HG03060 (cell line): ENCODE data around the gene ELK1.
"Not testable (repeated sequence)": the region's sequence is repeated elsewhere in the genome, so short reads cannot be mapped to it uniquely, and the experiment has no call there.

Experiments used
- ATAC-seq: cut with Tn5 transposase; IDR thresholded peaks from one replicate; pipeline ENCODE4 v1.9.1; 2021; ENCODE audit warnings: low read depth, moderate number of reproducible peaks; ENCODE audit not compliant: unreplicated experiment

The ELK1 gene

DNA sequence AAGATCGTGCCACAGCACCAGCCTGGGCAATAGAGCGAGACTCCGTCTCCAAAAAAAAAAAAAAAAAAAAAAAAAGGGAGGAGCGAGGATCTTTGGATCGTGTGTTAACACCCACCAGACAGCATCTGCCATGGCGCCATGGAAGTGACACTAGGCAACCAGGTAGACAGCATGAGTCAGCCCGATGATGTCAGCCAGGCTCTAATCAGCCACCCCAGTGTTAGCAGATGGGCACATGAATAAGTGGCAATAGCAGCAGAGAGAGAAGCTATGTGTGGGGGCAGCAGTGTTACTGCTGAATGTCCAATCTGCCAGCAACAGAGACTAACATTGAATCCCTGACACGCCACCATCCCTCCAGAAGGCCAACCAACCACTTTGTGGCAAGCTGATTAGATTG lies 37.3 kb downstream of the ELK1 start:
- ATAC-seq: no peak

GRCh38 chrX:47612418-47612817 lies 37.9 kb downstream of the ELK1 start:
- no peak for ATAC-seq

GRCh38 chrX:47611926-47612325 lies 38.4 kb downstream of the ELK1 start:
- no peak for ATAC-seq

DNA sequence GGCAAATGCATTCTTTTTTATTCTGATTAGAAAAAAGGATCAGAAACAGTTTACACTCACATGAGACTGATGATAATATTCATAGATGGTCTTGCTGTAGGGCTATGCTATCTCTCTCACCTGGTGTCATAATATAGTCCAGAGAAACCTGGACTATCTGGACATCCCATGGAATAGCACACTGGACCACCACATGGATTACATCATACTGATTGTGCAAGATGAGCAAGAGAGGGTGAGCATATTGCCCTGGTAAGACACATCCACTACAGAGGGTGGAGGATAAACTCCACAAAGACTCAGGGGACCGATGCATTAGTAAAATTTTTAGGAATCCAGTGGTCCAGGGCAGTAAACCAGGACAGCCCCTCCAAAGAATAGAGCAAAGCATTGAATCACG lies 38.9 kb downstream of the ELK1 start:
- ATAC-seq: no peak

GRCh38 chrX:47610511-47610910 lies 39.9 kb downstream of the ELK1 start:
- no peak for ATAC-seq

DNA sequence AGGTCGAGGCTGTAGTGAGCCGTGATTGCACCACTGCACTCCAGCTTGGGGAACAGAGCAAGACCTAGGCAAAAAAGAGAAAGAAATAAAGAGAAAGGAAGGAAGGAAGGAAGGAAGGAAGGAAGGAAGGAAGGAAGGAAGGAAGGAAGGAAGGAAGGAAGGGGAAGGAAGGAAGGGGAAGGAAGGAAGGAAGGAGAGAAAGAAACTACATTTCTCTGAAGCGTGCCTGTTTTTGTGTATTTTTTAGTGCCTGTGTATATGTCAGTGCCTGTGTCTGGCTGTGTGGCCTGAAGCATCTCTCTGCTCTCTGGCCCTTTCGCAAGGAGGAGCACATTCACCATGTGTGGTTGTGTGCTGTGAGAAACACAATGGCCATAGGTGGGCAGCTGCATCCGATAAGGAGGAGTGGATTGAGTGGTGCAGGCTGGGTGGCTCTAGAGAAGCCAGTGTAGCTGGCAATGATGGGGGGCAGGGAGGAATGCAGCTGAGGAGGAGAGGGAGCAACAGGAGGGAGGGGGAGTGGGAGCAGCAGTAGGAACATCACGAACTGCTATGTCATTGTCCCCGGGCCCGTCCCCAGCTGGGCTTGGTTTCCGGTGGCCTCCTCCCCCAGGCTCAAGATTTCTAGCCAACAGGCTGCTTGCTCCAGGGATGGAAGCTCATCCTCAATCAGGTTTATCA lies 42.1 kb downstream of the ELK1 start:
- ATAC-seq: no peak

DNA sequence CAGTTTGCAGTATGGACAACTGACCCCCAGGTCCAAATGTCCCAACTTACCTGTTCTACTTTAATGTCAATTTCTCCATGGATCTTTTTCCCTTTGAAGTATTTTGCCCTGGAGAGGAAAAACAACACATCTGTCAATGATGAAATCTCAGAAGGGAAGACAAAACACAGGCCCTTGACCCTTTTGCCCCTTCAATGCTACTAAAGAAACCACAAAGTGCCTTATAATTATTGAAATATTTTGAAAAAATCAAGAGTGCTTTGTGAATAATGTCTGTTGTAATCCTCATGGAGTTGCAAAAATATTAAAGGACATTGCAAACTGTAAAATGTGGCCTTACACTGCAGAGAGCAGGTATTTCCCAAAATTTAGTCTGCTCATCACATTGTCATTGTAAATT lies 43.3 kb downstream of the ELK1 start:
- no peak for ATAC-seq

GRCh38 chrX:47605024-47605423 lies 45.3 kb downstream of the ELK1 start:
- ATAC-seq: no peak

DNA sequence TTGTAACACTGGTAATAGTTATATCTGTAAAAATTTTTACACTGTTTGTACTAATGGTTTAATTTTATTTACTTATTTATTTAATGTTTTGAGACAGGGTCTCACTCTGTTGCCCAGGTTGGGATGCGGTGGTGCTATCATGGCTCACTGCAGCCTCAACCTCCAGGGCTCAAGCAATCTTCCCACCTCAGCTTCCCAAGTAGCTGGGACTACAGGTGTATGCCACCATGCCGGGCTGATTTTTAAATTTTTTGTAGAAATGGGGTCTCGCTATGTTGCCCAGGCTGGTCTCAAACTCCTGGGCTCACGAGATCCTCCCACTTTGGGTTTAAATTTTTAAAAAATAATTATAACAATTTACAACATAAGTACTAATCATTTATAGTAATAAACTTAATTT lies 47.2 kb downstream of the ELK1 start:
- ATAC-seq: not testable (repeated sequence)

DNA sequence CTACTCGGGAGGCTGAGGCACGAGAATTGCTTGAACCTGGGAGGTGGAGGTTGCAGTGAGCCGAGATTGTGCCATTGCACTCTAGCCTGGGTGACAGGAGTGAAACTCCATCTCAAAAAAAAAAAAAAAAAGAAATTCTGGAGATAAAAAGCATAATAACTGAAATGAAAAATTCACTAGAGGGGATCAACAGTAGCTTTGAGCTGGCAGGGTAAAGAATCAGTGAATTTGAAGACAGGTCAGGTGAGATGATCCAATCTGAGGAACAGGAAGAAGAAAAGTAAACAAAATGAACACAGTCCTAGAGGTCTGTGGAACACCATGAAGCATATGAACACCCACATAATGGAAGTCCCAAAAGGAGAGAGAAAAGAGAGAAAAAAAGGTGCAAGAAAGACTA lies 53.1 kb downstream of the ELK1 start:
- ATAC-seq: no peak

GRCh38 chrX:47596256-47596655 lies 54.1 kb downstream of the ELK1 start:
- no peak for ATAC-seq

DNA sequence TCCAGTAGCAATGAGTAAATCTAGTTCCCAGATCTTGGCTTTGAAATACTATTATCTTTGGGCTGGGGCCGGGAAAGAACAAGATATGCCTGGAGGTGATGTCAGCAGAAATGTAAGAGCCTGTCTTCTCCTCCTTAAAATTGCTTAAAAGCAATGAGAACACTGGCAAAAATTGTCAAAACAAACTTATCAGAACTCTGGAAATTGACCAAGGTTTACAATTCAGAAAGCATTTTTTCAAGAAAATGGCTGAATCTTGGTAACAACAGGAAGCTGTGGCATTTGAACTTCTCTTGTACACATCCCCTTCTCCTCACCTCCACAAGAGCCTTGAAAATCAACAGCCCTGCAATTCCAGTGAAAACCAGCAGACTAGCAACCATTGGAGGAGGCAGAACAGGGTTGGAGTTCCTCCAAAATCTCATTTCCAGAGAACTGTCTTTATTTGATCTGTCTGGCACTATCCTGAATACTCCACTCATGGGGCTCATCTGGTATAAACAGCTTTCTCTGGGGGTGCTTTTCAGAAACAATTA lies 54.6 kb downstream of the ELK1 start:
- ATAC-seq: no peak

GRCh38 chrX:47593522-47593921 lies 56.8 kb downstream of the ELK1 start:
- ATAC-seq: no peak

- ATAC-seq: no peak
Measured at GRCh38 chrX:47590984-47591383, 59.4 kb downstream of the ELK1 start.

DNA sequence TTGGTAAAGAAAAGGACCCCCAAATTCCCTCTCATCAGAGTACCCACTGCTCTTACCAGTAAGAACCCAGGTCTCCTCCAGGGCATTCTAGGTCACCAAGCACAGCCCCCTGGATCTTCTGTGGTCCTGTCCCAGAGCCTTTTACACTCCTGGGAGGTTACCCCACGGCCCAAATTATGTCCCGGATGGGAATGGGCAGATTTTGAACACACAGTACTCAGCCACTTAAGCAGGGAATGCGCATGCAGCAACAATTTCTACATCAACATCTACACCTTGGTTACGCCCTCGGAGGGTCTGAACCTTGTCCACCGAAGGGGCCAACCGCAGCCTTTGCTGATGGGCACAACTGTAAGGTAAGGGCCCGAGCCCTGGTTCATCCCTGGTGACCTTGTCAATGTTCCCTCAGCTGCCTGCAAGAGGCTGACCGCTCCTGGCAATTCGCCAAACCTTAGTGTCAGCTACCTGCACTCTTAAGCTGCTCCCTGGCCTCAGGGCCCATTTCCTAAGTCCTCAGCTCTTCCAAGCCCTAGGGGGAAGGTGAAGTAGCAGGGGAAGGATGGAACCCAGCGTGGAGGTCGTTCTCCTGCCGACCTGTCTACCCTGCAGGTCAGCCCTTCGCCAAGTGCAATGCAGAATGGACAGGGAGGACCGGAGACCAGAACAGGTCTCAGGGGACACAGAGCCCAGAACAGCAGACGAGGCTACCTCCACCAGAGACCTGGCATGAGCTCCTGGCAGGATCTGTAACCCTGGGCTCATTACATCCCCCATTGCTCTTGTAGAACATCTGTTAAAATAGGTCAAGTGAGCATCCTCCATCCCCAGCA lies 62.2 kb downstream of the ELK1 start:
- ATAC-seq: no peak

DNA sequence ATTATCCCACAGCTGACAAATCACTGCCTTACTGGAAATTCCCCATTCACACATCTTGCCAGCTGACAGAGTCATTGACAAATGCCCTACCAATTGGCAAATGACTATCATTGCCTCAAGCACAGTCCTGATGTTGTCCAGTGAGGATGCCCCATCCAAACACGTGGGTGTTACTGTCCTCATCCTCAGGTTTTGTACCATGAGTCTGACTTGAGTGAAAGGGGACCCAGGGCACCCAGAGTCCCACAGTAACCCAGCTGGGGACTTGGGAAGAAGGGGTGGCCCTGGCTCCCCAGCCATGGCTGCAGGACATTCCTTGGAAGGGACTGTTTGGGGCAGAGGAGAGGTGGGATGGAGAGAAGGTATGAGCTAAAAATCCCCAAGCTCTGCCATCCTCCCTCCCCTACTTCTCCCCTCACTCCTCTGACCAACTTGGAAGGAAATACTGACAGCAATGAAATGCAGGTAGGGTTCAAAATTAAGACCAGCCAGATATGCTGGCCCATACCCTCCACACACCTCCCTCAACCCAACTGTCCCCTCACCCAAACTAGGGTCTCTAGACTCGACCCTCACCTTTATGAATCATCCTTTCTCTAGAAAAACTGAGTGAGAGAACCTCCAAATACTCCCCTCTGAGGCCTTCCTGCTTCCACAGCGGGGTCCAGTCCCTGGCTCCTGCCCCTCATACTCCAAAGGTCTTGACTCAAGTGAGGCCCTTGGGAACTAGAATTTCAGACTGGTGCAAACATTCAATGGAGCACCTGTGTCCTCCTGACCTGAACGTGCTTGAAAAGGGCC lies 63.1 kb downstream of the ELK1 start:
- no peak for ATAC-seq

- ATAC-seq: no peak
Measured at GRCh38 chrX:47586043-47586787, 64.1 kb downstream of the ELK1 start.
